Fibroblast of pulmonary artery (primary cell): ENCODE results near the gene SCYGR3.

ENCODE experiments used
- DNase-seq: peaks from one replicate; pipeline ENCODE4 v3.0.0-alpha.2; 2010; ENCODE audit warnings: low read depth
- H3K4me3 ChIP-seq: replicated peaks from 2 replicates; pipeline ENCODE4 v1.5.1; 2011; ENCODE audit warnings: low read depth, mild to moderate bottlenecking, control low read depth, low read length, moderate library complexity
- CTCF ChIP-seq: IDR thresholded peaks from 2 replicates; pipeline ENCODE4 v1.5.1; 2011; ENCODE audit warnings: mild to moderate bottlenecking, control low read depth, low read length, inconsistent platforms; ENCODE audit errors: missing control alignments

SCYGR3 gene

GRCh38 chr2:227592694-227593387 is 21.8 kb downstream of the SCYGR3 start:
- TF ChIP-seq CTCF = no peak
- no peak for DNase-seq
- H3K4me3 ChIP-seq = no peak overlapping the region

GRCh38 chr2:227582369-227582768 is 32.3 kb downstream of the SCYGR3 start:
- DNase-seq = no peak
- TF ChIP-seq CTCF = no peak
- H3K4me3 ChIP-seq = no peak overlapping the region

GRCh38 chr2:227579791-227580190 is 34.8 kb downstream of the SCYGR3 start:
- TF ChIP-seq CTCF = no peak
- no peak overlapping the region for H3K4me3 ChIP-seq
- no peak for DNase-seq

GRCh38 chr2:227578642-227579041 is 36.0 kb downstream of the SCYGR3 start:
- TF ChIP-seq CTCF = no peak
- DNase-seq = no peak
- H3K4me3 ChIP-seq = no peak overlapping the region

- no peak for TF ChIP-seq CTCF
- DNase-seq = no peak
These were observed 37.1 kb downstream of the SCYGR3 start for GRCh38 chr2:227577555-227577954.

GRCh38 chr2:227576812-227577211 is 37.8 kb downstream of the SCYGR3 start:
- no peak for TF ChIP-seq CTCF

More at GRCh38 chr2:227577555-227577954, 37.1 kb downstream of the SCYGR3 start:
- H3K4me3 ChIP-seq = no peak overlapping the region

GRCh38 chr2:227576110-227576509 is 38.5 kb downstream of the SCYGR3 start:
- no peak for DNase-seq
- TF ChIP-seq CTCF = no peak
- H3K4me3 ChIP-seq = no peak overlapping the region

More at GRCh38 chr2:227576812-227577211, 37.8 kb downstream of the SCYGR3 start:
- no peak for DNase-seq
- H3K4me3 ChIP-seq = no peak overlapping the region
